HepG2 (cell line): Measurements from ENCODE around the gene PEX11G. TPM values are rescaled to one million over a fixed set of nuclear protein-coding genes. Genes with fewer than 3 reads are reported as not detected.

Experiments
- ATAC-seq: fragments of 200-7000 bp; cut with Tn5 transposase; 3 replicates; pipeline ENCODE4 v1.9.1; 2020; ENCODE audit warnings: mild to moderate bottlenecking, moderate library complexity
- BruUV-seq: library from RNA; stranded (reverse); fragments of 400-500 nt; replicated peaks from 2 replicates; lab custom pipeline; 2021; lab: Mats Ljungman, UMichigan
- CTCF ChIA-PET: fragments of 300-600 bp; formaldehyde crosslinking; extraction: SDS; loops from one replicate; lab custom pipeline; 2021; ENCODE audit warnings: low total read pairs, inconsistent platforms, low intra/inter-chr PET ratio; lab: Yijun Ruan, JAX
- POLR2A ChIA-PET: fragments of 350-600 bp; sonication (Branson Sonifier 250); formaldehyde crosslinking; loops from one replicate; lab custom pipeline; 2020; ENCODE audit warnings: antibody characterized with exemption, inconsistent platforms; lab: Yijun Ruan, JAX
- DNase-seq: peaks from one replicate; pipeline ENCODE4 v3.0.0-alpha.2; 2015; ENCODE audit warnings: low spot score
- FAIRE-seq: peaks from 3 replicates; lab custom pipeline; 2011; peaks lifted over from hg19 to GRCh38; lab: Jason Lieb, UNC
- H2AFZ ChIP-seq: one replicate; pipeline ENCODE4 v1.6.1; 2011; ENCODE audit warnings: low read length, inconsistent platforms
- H3K27ac ChIP-seq: fragments of 300-600 bp; 3 replicates; pipeline ENCODE4 v1.8.0; 2011; ENCODE audit warnings: mixed run types, mild to moderate bottlenecking, mixed read lengths, low read length, inconsistent platforms; ENCODE audit not compliant: insufficient read depth; ENCODE audit errors: extremely low read length
- H3K27me3 ChIP-seq, 2 experiments: fragments of 200-600 bp in 1 of 2; 2 replicates in 1 of 2; 3 replicates in 1 of 2; pipeline versions ENCODE4 v1.6.0 to v1.8.0; 2011; ENCODE audit warnings: low read length in 2 of 2, mild to moderate bottlenecking in 2 of 2, moderate library complexity in 2 of 2, inconsistent platforms in 1 of 2; ENCODE audit not compliant: insufficient read depth in 2 of 2, control insufficient read depth in 1 of 2
- H3K36me3 ChIP-seq, 2 experiments: fragments of 200-600 bp in 1 of 2; replicated peaks in 1 of 2; 2 replicates in 1 of 2; 3 replicates in 1 of 2; pipeline versions ENCODE4 v1.5.1 to v1.8.0; 2011; ENCODE audit warnings: low read length in 2 of 2, inconsistent platforms in 1 of 2; ENCODE audit not compliant: insufficient read depth in 2 of 2, control insufficient read depth in 1 of 2
- H3K4me1 ChIP-seq: 2 replicates; pipeline ENCODE4 v1.5.1; 2012; ENCODE audit warnings: low read length, inconsistent platforms; ENCODE audit not compliant: insufficient read depth
- H3K4me2 ChIP-seq: 2 replicates; pipeline ENCODE4 v1.6.0; 2011; ENCODE audit warnings: low read depth, low read length, inconsistent platforms
- H3K4me3 ChIP-seq, 3 experiments: fragments of 200-600 bp in 1 of 3; sonication (generic), shearing (Covaris generic) in 1 of 3; replicated peaks in 1 of 3; 2 replicates each; pipeline ENCODE4 v1.5.1; 2011 to 2016; ENCODE audit warnings: low read length in 3 of 3, inconsistent platforms in 2 of 3, low read depth in 2 of 3, mild to moderate bottlenecking in 2 of 3, control low read depth in 1 of 3, mixed read lengths in 1 of 3; ENCODE audit not compliant: insufficient read depth in 1 of 3
- H3K79me2 ChIP-seq: one replicate; pipeline ENCODE4 v1.6.1; 2011; ENCODE audit warnings: low read length, inconsistent platforms; ENCODE audit not compliant: insufficient read depth
- H3K9ac ChIP-seq: 2 replicates; pipeline ENCODE4 v1.6.0; 2011; ENCODE audit warnings: mild to moderate bottlenecking, low read depth, low read length, inconsistent platforms; ENCODE audit not compliant: insufficient read depth
- H3K9me3 ChIP-seq: 2 replicates; pipeline ENCODE4 v1.5.1; 2012; ENCODE audit warnings: mild to moderate bottlenecking, low read length
- H4K20me1 ChIP-seq: 2 replicates; pipeline ENCODE4 v1.6.0; 2011; ENCODE audit warnings: inconsistent platforms, mild to moderate bottlenecking, low read length, moderate library complexity; ENCODE audit not compliant: insufficient read depth
- CEBPB ChIP-seq: IDR thresholded peaks from 2 replicates; pipeline ENCODE4 v1.6.1; 2011; ENCODE audit warnings: low read depth, low read length, improper control_type of control experiment, borderline replicate concordance
- CREB1 ChIP-seq, 2 experiments: fragments of 450-650 bp in 1 of 2; IDR thresholded peaks; 2 replicates each; pipeline ENCODE4 v1.6.1; 2016 to 2017; ENCODE audit warnings: control low read depth in 1 of 2, mild to moderate bottlenecking in 1 of 2, missing compliant biosample characterization in 1 of 2, missing genetic modification characterization in 1 of 2
- HNRNPH1 ChIP-seq: fragments of 200-400 bp; formaldehyde crosslinking; optimal IDR thresholded peaks from 2 replicates; pipeline ENCODE3; 2017; ENCODE audit warnings: mild to moderate bottlenecking, low read depth, low read length
- MAZ ChIP-seq, 2 experiments: sonication (generic) in 1 of 2; formaldehyde crosslinking in 1 of 2; IDR thresholded peaks; 2 replicates each; pipeline versions ENCODE4 v1.5.0 to v1.6.1; 2012 to 2020; ENCODE audit warnings: low read depth in 2 of 2, mild to moderate bottlenecking in 2 of 2, borderline replicate concordance in 1 of 2, improper control_type of control experiment in 1 of 2, low read length in 1 of 2, missing genetic modification reagents in 1 of 2, moderate library complexity in 1 of 2
- ONECUT2 ChIP-seq: sonication (generic); formaldehyde crosslinking; IDR thresholded peaks from 2 replicates; pipeline ENCODE4 v1.4.0; 2020; ENCODE audit warnings: missing genetic modification reagents
- SMC3 ChIP-seq: IDR thresholded peaks from 2 replicates; pipeline ENCODE4 v1.6.1; 2011; ENCODE audit warnings: low read length, improper control_type of control experiment
- TGIF2 ChIP-seq: IDR thresholded peaks from 2 replicates; pipeline ENCODE4 v1.6.1; 2016; ENCODE audit warnings: control low read depth, missing compliant biosample characterization
- TSC22D2 ChIP-seq: sonication (generic); formaldehyde crosslinking; IDR thresholded peaks from 2 replicates; pipeline ENCODE4 v1.5.1; 2020; ENCODE audit warnings: missing genetic modification reagents, mild to moderate bottlenecking, borderline replicate concordance
- ZBTB20 ChIP-seq: sonication (generic); formaldehyde crosslinking; IDR thresholded peaks from 2 replicates; pipeline ENCODE4 v1.8.1; 2023; ENCODE audit warnings: missing genetic modification reagents, low read depth, mild to moderate bottlenecking, borderline replicate concordance
- ZBTB21 ChIP-seq: sonication (generic); formaldehyde crosslinking; IDR thresholded peaks from 2 replicates; pipeline ENCODE4 v1.4.0; 2020; ENCODE audit warnings: missing genetic modification reagents
- ZFP1 ChIP-seq: IDR thresholded peaks from 2 replicates; pipeline ENCODE4 v1.6.1; 2016
- ZNF12 ChIP-seq: sonication (generic); formaldehyde crosslinking; IDR thresholded peaks from 2 replicates; pipeline ENCODE4 v1.5.0; 2020; ENCODE audit warnings: missing genetic modification reagents
- ZNF282 ChIP-seq: fragments of 450-650 bp; IDR thresholded peaks from 2 replicates; pipeline ENCODE4 v1.6.1; 2018; ENCODE audit not compliant: partially characterized antibody
- ZNF44 ChIP-seq: sonication (generic); formaldehyde crosslinking; IDR thresholded peaks from 2 replicates; pipeline ENCODE4 v1.5.1; 2020; ENCODE audit warnings: mild to moderate bottlenecking, missing genetic modification reagents
- ZNF7 ChIP-seq: IDR thresholded peaks from 2 replicates; pipeline ENCODE4 v1.6.1; 2016; ENCODE audit warnings: missing biosample characterization, missing genetic modification reagents
- WGBS: methylation state at CpG from one replicate; pipeline ENCODE4 v1.1.6; 2017; ENCODE audit warnings: low lambda C conversion rate; 5-methylcytosine and 5-hydroxymethylcytosine counted together
- in situ Hi-C: cut with HindIII; loops from 2 replicates; pipeline ENCODE4 v1.10.0; 2017; ENCODE audit warnings: low pct_unique_long_range_greater_than_20kb; ENCODE audit not compliant: extremely low pct_ligation_motif_present
- intact Hi-C: fragments of 100-400 bp; cut with micrococcal nuclease; formaldehyde crosslinking; loops from one replicate; pipeline ENCODE4 v1.10.0; 2022; ENCODE audit not compliant: unreplicated experiment
- polyA plus RNA-seq, 8 experiments: library from polyadenylated mRNA; depleted of rRNA in 3 of 8; stranded (reverse) in 7 of 8; unstranded in 1 of 8; fragments of >200 nt; fragmentation: Illumina TruSeq in 4 of 8; extraction: Trizol in 4 of 8; gene quantifications; 2 replicates each; pipeline versions ENCODE4 v1.2.1 to v1.2.3, GENCODE V29; 2011 to 2016; ENCODE audit warnings: low read depth in 4 of 8, missing spikeins in 1 of 8, mixed read lengths in 1 of 8; ENCODE audit not compliant: insufficient read depth in 1 of 8
- total RNA-seq, 5 experiments: library from RNA; depleted of rRNA; stranded (reverse); fragments of >200 nt; fragmentation: Illumina TruSeq; extraction: Trizol; gene quantifications; 2 replicates each; pipeline ENCODE4 v1.2.3, GENCODE V29; 2016; ENCODE audit warnings: low read depth in 1 of 5
- TF ChIP-seq, protein P1 (sequence below): sonication (generic); formaldehyde crosslinking; IDR thresholded peaks from 2 replicates; pipeline ENCODE4 v1.5.1; 2020; ENCODE audit warnings: missing genetic modification reagents, mild to moderate bottlenecking, borderline replicate concordance
- TF ChIP-seq, protein P2 (sequence below): sonication (generic); formaldehyde crosslinking; IDR thresholded peaks from 2 replicates; pipeline ENCODE4 v1.4.0; 2020; ENCODE audit warnings: missing genetic modification reagents, mild to moderate bottlenecking, borderline replicate concordance
- TF ChIP-seq, protein P3 (sequence below): sonication (generic); formaldehyde crosslinking; IDR thresholded peaks from 2 replicates; pipeline ENCODE4 v1.5.1; 2020; ENCODE audit warnings: mild to moderate bottlenecking, moderate library complexity, missing genetic modification reagents
- TF ChIP-seq, protein P4 (sequence below): sonication (generic); formaldehyde crosslinking; IDR thresholded peaks from 2 replicates; pipeline ENCODE4 v1.5.0; 2020; ENCODE audit warnings: mild to moderate bottlenecking, missing genetic modification reagents

PEX11G gene
- total and polyA plus RNA-seq, 2 of the 13 experiments (the other 11 are each of a cell fraction or from before 2014, with no cell fraction given) = not detected

DNA sequence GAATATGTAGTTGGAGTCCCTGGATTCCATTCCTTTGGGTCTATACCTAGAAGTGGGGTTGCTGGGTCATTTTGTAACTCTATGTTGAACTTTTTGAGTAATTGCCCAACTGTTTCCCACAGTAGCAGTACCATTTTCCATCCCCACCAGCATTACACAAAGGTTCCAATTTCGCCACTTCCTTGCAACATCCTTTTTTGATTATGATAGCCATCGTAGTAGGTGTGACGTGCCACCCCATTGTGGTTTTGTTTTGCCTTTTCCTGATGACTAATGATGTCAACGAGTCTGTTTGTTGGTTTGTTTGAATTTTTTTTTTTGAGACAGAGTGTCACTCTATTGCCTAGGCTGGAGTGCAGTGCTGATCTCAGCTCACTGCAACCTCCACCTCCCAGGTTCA is 3.3 kb upstream of the PEX11G start:
- no peaks in the 10 kb centered on the region for H3K9me3 ChIP-seq
- no peak for DNase-seq
- no peak for ATAC-seq
- FAIRE-seq = no peak
- no TSS peak for BruUV-seq
- ChIA-PET POLR2A (no interaction called here), CTCF (no interaction called here)
- WGBS = 16% methylated on average over 4 of the region's 4 CpGs
- intact Hi-C loops (loop anchor here (10.0 kb wide), 1 partner anchor 97 kb away; no protein-coding TSS in a partner anchor), in situ Hi-C loops (no loop called here)
- peaks cover 65% of the 10 kb centered on the region for H3K4me1 ChIP-seq
- no peak overlapping the region for H3K4me3 ChIP-seq
- H2AFZ ChIP-seq = no peak overlapping the region
- H3K79me2 ChIP-seq = no peaks in the 10 kb centered on the region
- H4K20me1 ChIP-seq = no peaks in the 10 kb centered on the region
- H3K4me2 ChIP-seq = 0 out of 2 replicates have a peak overlapping the region, but pooled peaks have one; percentile 21
- no peaks in the 10 kb centered on the region for H3K36me3 ChIP-seq
- no peaks in the 10 kb centered on the region for H3K27me3 ChIP-seq
- no peak overlapping the region for H3K27ac ChIP-seq
- H3K9ac ChIP-seq = no peak overlapping the region
- TF ChIP-seq ZNF282 (no peak), TGIF2 (CRISPR knock-in tag) (no peak), ZBTB21 (peak; percentile 36; the same call in 1 of the 2 replicates), CEBPB (peak; percentile 13; the same call in 1 of the 2 replicates), SMC3 (no peak), ZNF44 (no peak), ZFP1 (no peak), ZNF7 (no peak), HNRNPH1 (no peak), CREB1 (IDR thresholded peaks at IDR 0.05) (peak; percentile 70), CREB1 (CRISPR knock-in tag; IDR thresholded peaks at IDR 0.05) (no peak), MAZ (IDR thresholded peaks at IDR 0.05; ENCODE audit: borderline replicate concordance, low read depth, low read length) (no peak), MAZ (CRISPR knock-in tag; IDR thresholded peaks at IDR 0.05; ENCODE audit: low read depth) (no peak), ZNF12 (no peak), TSC22D2 (CRISPR knock-in tag) (no peak), ONECUT2 (CRISPR knock-in tag) (no peak), ZBTB20 (CRISPR knock-in tag) (no peak)
- TF ChIP-seq, protein P1, sequence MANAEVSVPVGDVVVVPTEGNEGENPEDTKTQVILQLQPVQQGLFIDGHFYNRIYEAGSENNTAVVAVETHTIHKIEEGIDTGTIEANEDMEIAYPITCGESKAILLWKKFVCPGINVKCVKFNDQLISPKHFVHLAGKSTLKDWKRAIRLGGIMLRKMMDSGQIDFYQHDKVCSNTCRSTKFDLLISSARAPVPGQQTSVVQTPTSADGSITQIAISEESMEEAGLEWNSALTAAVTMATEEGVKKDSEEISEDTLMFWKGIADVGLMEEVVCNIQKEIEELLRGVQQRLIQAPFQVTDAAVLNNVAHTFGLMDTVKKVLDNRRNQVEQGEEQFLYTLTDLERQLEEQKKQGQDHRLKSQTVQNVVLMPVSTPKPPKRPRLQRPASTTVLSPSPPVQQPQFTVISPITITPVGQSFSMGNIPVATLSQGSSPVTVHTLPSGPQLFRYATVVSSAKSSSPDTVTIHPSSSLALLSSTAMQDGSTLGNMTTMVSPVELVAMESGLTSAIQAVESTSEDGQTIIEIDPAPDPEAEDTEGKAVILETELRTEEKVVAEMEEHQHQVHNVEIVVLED (CRISPR knock-in tag) = no peak
- TF ChIP-seq, protein P2, sequence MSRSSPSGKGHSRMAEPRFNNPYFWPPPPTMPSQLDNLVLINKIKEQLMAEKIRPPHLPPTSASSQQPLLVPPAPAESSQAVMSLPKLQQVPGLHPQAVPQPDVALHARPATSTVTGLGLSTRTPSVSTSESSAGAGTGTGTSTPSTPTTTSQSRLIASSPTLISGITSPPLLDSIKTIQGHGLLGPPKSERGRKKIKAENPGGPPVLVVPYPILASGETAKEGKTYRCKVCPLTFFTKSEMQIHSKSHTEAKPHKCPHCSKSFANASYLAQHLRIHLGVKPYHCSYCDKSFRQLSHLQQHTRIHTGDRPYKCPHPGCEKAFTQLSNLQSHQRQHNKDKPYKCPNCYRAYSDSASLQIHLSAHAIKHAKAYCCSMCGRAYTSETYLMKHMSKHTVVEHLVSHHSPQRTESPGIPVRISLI (CRISPR knock-in tag) = 0 out of 2 replicates have a peak, but pooled peaks have one; percentile 27
- TF ChIP-seq, protein P3, sequence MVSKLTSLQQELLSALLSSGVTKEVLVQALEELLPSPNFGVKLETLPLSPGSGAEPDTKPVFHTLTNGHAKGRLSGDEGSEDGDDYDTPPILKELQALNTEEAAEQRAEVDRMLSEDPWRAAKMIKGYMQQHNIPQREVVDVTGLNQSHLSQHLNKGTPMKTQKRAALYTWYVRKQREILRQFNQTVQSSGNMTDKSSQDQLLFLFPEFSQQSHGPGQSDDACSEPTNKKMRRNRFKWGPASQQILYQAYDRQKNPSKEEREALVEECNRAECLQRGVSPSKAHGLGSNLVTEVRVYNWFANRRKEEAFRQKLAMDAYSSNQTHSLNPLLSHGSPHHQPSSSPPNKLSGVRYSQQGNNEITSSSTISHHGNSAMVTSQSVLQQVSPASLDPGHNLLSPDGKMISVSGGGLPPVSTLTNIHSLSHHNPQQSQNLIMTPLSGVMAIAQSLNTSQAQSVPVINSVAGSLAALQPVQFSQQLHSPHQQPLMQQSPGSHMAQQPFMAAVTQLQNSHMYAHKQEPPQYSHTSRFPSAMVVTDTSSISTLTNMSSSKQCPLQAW (CRISPR knock-in tag) = no peak
- TF ChIP-seq, protein P4, sequence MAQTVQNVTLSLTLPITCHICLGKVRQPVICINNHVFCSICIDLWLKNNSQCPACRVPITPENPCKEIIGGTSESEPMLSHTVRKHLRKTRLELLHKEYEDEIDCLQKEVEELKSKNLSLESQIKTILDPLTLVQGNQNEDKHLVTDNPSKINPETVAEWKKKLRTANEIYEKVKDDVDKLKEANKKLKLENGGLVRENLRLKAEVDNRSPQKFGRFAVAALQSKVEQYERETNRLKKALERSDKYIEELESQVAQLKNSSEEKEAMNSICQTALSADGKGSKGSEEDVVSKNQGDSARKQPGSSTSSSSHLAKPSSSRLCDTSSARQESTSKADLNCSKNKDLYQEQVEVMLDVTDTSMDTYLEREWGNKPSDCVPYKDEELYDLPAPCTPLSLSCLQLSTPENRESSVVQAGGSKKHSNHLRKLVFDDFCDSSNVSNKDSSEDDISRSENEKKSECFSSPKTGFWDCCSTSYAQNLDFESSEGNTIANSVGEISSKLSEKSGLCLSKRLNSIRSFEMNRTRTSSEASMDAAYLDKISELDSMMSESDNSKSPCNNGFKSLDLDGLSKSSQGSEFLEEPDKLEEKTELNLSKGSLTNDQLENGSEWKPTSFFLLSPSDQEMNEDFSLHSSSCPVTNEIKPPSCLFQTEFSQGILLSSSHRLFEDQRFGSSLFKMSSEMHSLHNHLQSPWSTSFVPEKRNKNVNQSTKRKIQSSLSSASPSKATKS (CRISPR knock-in tag) = no peak
